Measurements from ENCODE around the gene DAB2.

DNA sequence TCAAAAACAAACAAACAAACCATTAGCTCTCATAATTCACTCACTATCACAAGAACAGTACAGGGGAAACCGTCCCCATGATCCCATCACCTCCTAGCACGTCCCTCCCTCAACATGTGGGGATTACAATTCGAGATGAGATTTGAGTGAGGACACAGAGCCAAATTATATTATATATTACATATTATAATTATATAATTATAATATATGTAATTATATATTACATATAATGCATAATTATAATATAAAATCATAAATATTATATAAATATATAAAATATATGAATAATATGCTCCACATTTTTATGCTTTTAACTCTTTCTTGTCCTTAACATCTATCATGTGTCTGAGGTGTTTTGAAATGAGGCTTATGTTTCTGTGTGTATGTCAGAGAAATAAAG lies 57.1 kb downstream of the DAB2 start:
- TF ChIP-seq, protein P1, sequence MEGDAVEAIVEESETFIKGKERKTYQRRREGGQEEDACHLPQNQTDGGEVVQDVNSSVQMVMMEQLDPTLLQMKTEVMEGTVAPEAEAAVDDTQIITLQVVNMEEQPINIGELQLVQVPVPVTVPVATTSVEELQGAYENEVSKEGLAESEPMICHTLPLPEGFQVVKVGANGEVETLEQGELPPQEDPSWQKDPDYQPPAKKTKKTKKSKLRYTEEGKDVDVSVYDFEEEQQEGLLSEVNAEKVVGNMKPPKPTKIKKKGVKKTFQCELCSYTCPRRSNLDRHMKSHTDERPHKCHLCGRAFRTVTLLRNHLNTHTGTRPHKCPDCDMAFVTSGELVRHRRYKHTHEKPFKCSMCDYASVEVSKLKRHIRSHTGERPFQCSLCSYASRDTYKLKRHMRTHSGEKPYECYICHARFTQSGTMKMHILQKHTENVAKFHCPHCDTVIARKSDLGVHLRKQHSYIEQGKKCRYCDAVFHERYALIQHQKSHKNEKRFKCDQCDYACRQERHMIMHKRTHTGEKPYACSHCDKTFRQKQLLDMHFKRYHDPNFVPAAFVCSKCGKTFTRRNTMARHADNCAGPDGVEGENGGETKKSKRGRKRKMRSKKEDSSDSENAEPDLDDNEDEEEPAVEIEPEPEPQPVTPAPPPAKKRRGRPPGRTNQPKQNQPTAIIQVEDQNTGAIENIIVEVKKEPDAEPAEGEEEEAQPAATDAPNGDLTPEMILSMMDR (IDR thresholded peaks at IDR 0.05), result no peak
- no peak for TF ChIP-seq POLR2A (IDR thresholded peaks at IDR 0.05)

All from lower leg skin (tissue), 3 donors.